ENCODE data around the gene MAST4. TPM values are rescaled to one million over a fixed set of nuclear protein-coding genes. Genes with fewer than 3 reads are reported as not detected.

The MAST4 gene
- total and polyA plus RNA-seq, 4 donors, result 3.7 to 9.5 (median 6.5) TPM

GRCh38 chr5:66828548-66829357, 232.6 kb downstream of the MAST4 start:
- Histone ChIP-seq H3K27me3 (ENCODE audit: control insufficient read depth in 4 of 4, insufficient read depth in 4 of 4, low read length in 3 of 4) (no peaks in the 10 kb centered on the region), H3K36me3 (ENCODE audit: control insufficient read depth in 4 of 4, insufficient read depth in 3 of 4, low read depth in 1 of 4, low read length in 3 of 4) (no peaks in the 10 kb centered on the region), H3K9ac (ENCODE audit: low read depth in 1 of 2, low read length in 2 of 2) (peak overlapping the region in 1 of 2 donors; percentile 65), H3K27ac (ENCODE audit: low read depth in 1 of 2, low read length in 2 of 2) (peak overlapping the region in 1 of 2 donors; percentile 51), H3K9me3 (ENCODE audit: control insufficient read depth in 4 of 4, low read length in 3 of 4) (no peaks in the 10 kb centered on the region), H3K4me3 (ENCODE audit: low read depth in 1 of 3, low read length in 3 of 3) (peak overlapping the region; percentile 30 to 62 (median 34)), H3K4me1 (ENCODE audit: control insufficient read depth in 4 of 4, insufficient read depth in 4 of 4, low read length in 3 of 4) (peaks cover 1 to 12% (median 11%) of the 10 kb centered on the region in 4 donors)
- DNase-seq (ENCODE audit: low spot score), result no peak
- TF ChIP-seq, protein P1, sequence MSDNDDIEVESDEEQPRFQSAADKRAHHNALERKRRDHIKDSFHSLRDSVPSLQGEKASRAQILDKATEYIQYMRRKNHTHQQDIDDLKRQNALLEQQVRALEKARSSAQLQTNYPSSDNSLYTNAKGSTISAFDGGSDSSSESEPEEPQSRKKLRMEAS (IDR thresholded peaks at IDR 0.05), result no peak
- peak in 1 of 2 donors; percentile 14 for TF ChIP-seq RXRA (IDR thresholded peaks at IDR 0.05)
- TF ChIP-seq JUND (IDR thresholded peaks at IDR 0.05), result no peak
- TF ChIP-seq TAF1 (conservative IDR thresholded peaks at IDR 0.05), result no peak
- TF ChIP-seq GABPA (IDR thresholded peaks at IDR 0.05 in 1 of 2, conservative IDR thresholded peaks at IDR 0.05 in 1 of 2), result no peak
- TF ChIP-seq SP1 (IDR thresholded peaks at IDR 0.05), result no peak
- TF ChIP-seq, protein P2, sequence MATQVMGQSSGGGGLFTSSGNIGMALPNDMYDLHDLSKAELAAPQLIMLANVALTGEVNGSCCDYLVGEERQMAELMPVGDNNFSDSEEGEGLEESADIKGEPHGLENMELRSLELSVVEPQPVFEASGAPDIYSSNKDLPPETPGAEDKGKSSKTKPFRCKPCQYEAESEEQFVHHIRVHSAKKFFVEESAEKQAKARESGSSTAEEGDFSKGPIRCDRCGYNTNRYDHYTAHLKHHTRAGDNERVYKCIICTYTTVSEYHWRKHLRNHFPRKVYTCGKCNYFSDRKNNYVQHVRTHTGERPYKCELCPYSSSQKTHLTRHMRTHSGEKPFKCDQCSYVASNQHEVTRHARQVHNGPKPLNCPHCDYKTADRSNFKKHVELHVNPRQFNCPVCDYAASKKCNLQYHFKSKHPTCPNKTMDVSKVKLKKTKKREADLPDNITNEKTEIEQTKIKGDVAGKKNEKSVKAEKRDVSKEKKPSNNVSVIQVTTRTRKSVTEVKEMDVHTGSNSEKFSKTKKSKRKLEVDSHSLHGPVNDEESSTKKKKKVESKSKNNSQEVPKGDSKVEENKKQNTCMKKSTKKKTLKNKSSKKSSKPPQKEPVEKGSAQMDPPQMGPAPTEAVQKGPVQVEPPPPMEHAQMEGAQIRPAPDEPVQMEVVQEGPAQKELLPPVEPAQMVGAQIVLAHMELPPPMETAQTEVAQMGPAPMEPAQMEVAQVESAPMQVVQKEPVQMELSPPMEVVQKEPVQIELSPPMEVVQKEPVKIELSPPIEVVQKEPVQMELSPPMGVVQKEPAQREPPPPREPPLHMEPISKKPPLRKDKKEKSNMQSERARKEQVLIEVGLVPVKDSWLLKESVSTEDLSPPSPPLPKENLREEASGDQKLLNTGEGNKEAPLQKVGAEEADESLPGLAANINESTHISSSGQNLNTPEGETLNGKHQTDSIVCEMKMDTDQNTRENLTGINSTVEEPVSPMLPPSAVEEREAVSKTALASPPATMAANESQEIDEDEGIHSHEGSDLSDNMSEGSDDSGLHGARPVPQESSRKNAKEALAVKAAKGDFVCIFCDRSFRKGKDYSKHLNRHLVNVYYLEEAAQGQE (IDR thresholded peaks at IDR 0.05), result no peak
- no peak for TF ChIP-seq FOXA1 (IDR thresholded peaks at IDR 0.05)
- no peak for TF ChIP-seq CTCF (IDR thresholded peaks at IDR 0.05; ENCODE audit: low read depth, low read length, missing input control)
- TF ChIP-seq EGR1 (IDR thresholded peaks at IDR 0.05; ENCODE audit: low read depth in 2 of 2), result no peak
- TF ChIP-seq NR2F2 (IDR thresholded peaks at IDR 0.05), result no peak
- TF ChIP-seq RAD21 (IDR thresholded peaks at IDR 0.05), result peak in 1 of 2 donors; percentile 5
- 11% methylated on average over 21 of the region's 21 CpGs for WGBS

GRCh38 chr5:66829358-66829674, 233.1 kb downstream of the MAST4 start:
- Histone ChIP-seq H3K4me1 (ENCODE audit: control insufficient read depth in 4 of 4, insufficient read depth in 4 of 4, low read length in 3 of 4) (peaks cover 1 to 12% (median 11%) of the 10 kb centered on the region in 4 donors), H3K27me3 (ENCODE audit: control insufficient read depth in 4 of 4, insufficient read depth in 4 of 4, low read length in 3 of 4) (no peaks in the 10 kb centered on the region), H3K36me3 (ENCODE audit: control insufficient read depth in 4 of 4, insufficient read depth in 3 of 4, low read depth in 1 of 4, low read length in 3 of 4) (no peaks in the 10 kb centered on the region), H3K4me3 (ENCODE audit: low read depth in 1 of 3, low read length in 3 of 3) (peak overlapping the region; percentile 30 to 62 (median 34)), H3K9ac (ENCODE audit: low read depth in 1 of 2, low read length in 2 of 2) (peak overlapping the region in 1 of 2 donors; percentile 65), H3K27ac (ENCODE audit: low read depth in 1 of 2, low read length in 2 of 2) (no peak overlapping the region), H3K9me3 (ENCODE audit: control insufficient read depth in 4 of 4, low read length in 3 of 4) (no peaks in the 10 kb centered on the region)
- DNase-seq (ENCODE audit: low spot score), result no peak
- TF ChIP-seq EGR1 (IDR thresholded peaks at IDR 0.05; ENCODE audit: low read depth in 2 of 2) (no peak), RXRA (IDR thresholded peaks at IDR 0.05) (no peak), GABPA (IDR thresholded peaks at IDR 0.05 in 1 of 2, conservative IDR thresholded peaks at IDR 0.05 in 1 of 2) (no peak), YY1 (IDR thresholded peaks at IDR 0.05) (no peak), ZBTB33 (IDR thresholded peaks at IDR 0.05) (no peak), FOXA2 (IDR thresholded peaks at IDR 0.05) (no peak), HNF4A (conservative IDR thresholded peaks at IDR 0.05) (no peak), NR2F2 (IDR thresholded peaks at IDR 0.05) (no peak), HNF4G (IDR thresholded peaks at IDR 0.05) (no peak), TAF1 (conservative IDR thresholded peaks at IDR 0.05) (no peak), SP1 (IDR thresholded peaks at IDR 0.05) (no peak)
- TF ChIP-seq, protein P2 (IDR thresholded peaks at IDR 0.05), result no peak
- TF ChIP-seq, protein P1 (IDR thresholded peaks at IDR 0.05), result no peak
- TF ChIP-seq, protein P3, sequence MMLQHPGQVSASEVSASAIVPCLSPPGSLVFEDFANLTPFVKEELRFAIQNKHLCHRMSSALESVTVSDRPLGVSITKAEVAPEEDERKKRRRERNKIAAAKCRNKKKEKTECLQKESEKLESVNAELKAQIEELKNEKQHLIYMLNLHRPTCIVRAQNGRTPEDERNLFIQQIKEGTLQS (IDR thresholded peaks at IDR 0.05), result no peak

Measured in liver (tissue), 9 donors.